SH-SY5Y (cell line): ENCODE measurements around the gene JAKMIP3.

Source experiments
- GATA2 ChIP-seq: IDR thresholded peaks from 2 replicates; pipeline ENCODE4 v1.6.1; 2011; ENCODE audit warnings: mild to moderate bottlenecking, low read depth, low read length
- GATA3 ChIP-seq: IDR thresholded peaks from 2 replicates; pipeline ENCODE4 v1.6.1; 2011; ENCODE audit warnings: low read depth, mild to moderate bottlenecking, low read length, moderate library complexity

DNA sequence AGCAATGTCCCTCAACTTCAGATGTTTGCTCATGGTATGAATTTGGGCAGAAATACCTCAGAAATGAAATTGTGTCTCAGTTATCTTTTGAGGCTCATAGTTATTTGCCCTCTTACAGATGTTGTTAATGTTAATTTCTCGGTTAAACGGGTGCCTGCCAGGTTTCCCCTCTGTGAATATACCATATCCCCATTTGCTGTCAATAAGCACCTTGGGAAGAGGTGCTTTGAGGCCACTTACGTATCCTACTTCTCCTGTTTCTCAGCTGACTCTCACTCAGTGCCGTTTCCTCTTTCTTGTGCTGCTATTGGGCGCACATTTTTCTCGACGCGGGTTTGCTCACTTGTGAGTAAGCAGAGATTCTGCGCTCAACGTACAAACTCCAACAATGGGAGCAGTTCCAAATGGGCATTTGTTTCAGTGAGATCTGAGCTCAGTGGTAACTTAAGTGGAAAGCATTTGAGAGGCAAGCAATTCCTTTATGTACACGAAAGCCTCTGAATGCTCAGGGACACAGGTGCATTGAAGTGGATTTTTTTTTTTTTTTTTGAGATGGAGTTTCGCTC lies 34.8 kb upstream of the JAKMIP3 start:
- no peak for TF ChIP-seq GATA3
- TF ChIP-seq GATA2 = no peak
